Aorta (tissue), 5 donors: ENCODE results near the gene LRRC27. TPM values are rescaled to one million over a fixed set of nuclear protein-coding genes. Genes with fewer than 3 reads are reported as not detected.

Experiments used
- ATAC-seq: fragments of 200-7000 bp; cut with Tn5 transposase; one replicate; pipeline ENCODE4 v1.9.1; 2022; ENCODE audit warnings: moderate library complexity; ENCODE audit not compliant: low FRiP score
- DNase-seq, 2 donors: peaks; one replicate each; pipeline ENCODE4 v3.0.0-alpha.2; 2020
- H3K27ac ChIP-seq, 2 donors: one replicate each; pipeline ENCODE4 v1.5.1; 2013; ENCODE audit warnings: low read length in 2 of 2, mild to moderate bottlenecking in 2 of 2, moderate library complexity in 2 of 2, control low read depth in 1 of 2, inconsistent platforms in 1 of 2, low read depth in 1 of 2
- H3K27me3 ChIP-seq, 2 donors: one replicate each; pipeline ENCODE4 v1.6.1; 2013; ENCODE audit warnings: control low read depth in 1 of 2, low read length in 1 of 2, mild to moderate bottlenecking in 1 of 2, moderate library complexity in 1 of 2; ENCODE audit not compliant: insufficient read depth in 2 of 2, control insufficient read depth in 1 of 2
- H3K36me3 ChIP-seq, 2 donors: one replicate each; pipeline ENCODE4 v1.6.1; 2013; ENCODE audit warnings: control low read depth in 1 of 2, low read length in 1 of 2, mild to moderate bottlenecking in 1 of 2; ENCODE audit not compliant: insufficient read depth in 2 of 2, control insufficient read depth in 1 of 2
- H3K4me1 ChIP-seq, 2 donors: one replicate each; pipeline ENCODE4 v1.6.1; 2013; ENCODE audit warnings: low read length in 2 of 2, control low read depth in 1 of 2, mild to moderate bottlenecking in 1 of 2, moderate library complexity in 1 of 2; ENCODE audit not compliant: insufficient read depth in 2 of 2, control insufficient read depth in 1 of 2
- H3K4me3 ChIP-seq, 2 donors: one replicate each; pipeline ENCODE4 v1.5.1; 2013; ENCODE audit warnings: low read length in 2 of 2, control low read depth in 1 of 2, mild to moderate bottlenecking in 1 of 2
- H3K9me3 ChIP-seq: one replicate; pipeline ENCODE4 v1.6.1; 2013; ENCODE audit warnings: mild to moderate bottlenecking, low read length; ENCODE audit not compliant: control insufficient read depth
- WGBS, 2 donors: extraction: QIAGEN DNeasy Blood & Tissue Kit; methylation state at CpG; one replicate each; pipeline ENCODE4 v1.1.7; 2013; 5-methylcytosine and 5-hydroxymethylcytosine counted together
- intact Hi-C, 2 donors: fragments of 100-400 bp; cut with DNase I; formaldehyde crosslinking; loops; one replicate each; pipeline versions ENCODE4 v1.14.2 to v1.15.0; 2022
- polyA plus RNA-seq, 2 donors: library from polyadenylated mRNA; stranded (reverse); fragments of 200-250 nt; gene quantifications; one replicate each; pipeline ENCODE4 v1.2.3, GENCODE V29; 2013
- total RNA-seq, 2 donors: library from RNA; stranded (reverse); fragmentation: NEBNext Ultra II Directional; extraction: Animal tissue kit (Norgen Biotek cat#: 25700); gene quantifications; one replicate each; pipeline ENCODE4 v1.2.1, GENCODE V29; 2021
- donor health status: healthy with polysubstance abuse.
- donor health status: Bipolar disorder and iron deficiency.
- donor health status: DM: no; HTN: no; CAD: no.
- donor health status: DM: no; HTN: no; CAD: no.
- donor health status: DM: yes; HTN: yes; CAD: no.

Gene LRRC27
- total and polyA plus RNA-seq, 4 donors, result 3.1 to 11.7 (median 6.8) TPM

DNA sequence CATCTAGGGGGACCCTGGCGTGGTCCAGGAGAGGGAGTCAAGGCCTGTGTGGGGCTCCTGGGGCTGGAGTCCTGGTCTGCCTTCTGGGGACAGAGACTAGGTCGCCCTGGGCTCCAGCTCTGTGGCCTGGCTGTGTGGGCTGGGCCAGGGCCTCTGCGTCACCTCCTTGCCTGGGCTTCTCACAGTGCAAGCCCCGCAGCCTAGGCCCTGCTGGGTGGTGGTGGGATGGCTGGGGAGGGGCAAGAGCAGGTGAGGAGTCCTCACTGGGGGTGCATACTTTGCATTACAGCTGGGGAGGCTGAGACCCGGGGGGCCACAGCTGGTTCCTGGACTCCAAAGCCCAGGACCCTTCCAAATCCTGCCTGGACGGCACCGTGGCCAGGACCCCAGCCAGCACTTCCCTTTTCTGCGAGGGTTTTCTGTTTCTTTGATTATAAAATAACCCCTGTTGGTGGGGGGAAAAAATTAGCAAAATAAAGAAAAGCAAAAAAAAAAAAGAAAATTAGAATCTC lies 88.5 kb downstream of the LRRC27 start:
- no peaks in the 10 kb centered on the region for H3K9me3 ChIP-seq
- H3K4me1 ChIP-seq, result no peaks in the 10 kb centered on the region
- H3K4me3 ChIP-seq, result no peak overlapping the region
- H3K27me3 ChIP-seq, result no peaks in the 10 kb centered on the region
- H3K36me3 ChIP-seq, result no peaks in the 10 kb centered on the region
- intact Hi-C loops, result no loop called here
- no peak for ATAC-seq
- H3K27ac ChIP-seq, result no peak overlapping the region
- DNase-seq, result no peak
- 57 to 60% methylated on average over 8 of the region's 8 CpGs for WGBS, 2 donors

DNA sequence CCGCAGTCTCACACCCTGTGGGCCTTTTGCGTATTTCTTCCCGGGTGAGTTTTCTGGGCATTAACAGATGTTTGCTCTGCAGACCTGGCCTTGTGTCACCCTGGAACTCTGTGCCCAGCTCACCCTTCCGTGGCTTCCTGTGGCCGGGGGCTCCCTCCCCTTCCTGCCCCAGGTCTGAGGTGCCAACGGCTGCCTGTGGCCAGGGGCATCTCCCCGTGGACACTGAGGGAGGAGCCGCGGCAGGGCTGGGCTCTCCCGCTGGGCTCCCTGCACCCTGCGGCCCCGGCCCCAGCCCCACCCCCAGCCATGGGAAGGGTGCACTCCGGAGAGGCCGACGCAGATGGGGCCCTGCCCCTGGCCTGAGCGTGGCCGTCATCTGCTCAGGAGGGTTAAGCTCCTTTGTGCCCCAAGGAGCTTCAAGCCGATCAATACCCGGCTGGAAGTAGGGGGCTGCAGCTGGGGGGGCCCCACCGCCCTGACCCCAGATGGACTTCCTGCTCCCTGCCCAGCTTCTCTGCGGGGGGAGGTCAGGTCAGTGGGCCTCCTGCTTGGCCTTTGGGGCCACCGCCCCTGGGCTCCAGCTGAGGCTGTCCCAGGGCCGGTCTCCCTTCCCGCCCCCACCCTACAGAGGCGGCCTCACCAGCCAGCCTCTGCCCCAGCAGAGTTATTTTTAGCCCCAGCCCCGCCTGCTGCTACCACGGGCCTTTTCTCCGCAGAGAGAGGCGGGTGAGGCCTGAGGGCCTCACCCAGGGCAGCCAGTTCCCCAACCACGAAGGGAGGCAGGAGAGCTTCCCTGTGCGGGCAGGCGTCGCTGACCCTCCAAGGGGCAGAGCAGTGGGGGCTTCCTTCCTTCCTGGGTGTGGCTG lies 89.2 kb downstream of the LRRC27 start:
- Histone ChIP-seq H3K27me3 (no peaks in the 10 kb centered on the region), H3K9me3 (no peaks in the 10 kb centered on the region), H3K4me3 (no peak overlapping the region), H3K27ac (peak overlapping the region in 1 of 2 donors; percentile 82), H3K4me1 (no peaks in the 10 kb centered on the region), H3K36me3 (no peaks in the 10 kb centered on the region)
- ATAC-seq (peak; percentile 87), DNase-seq (peak; percentile 91 to 92)
- WGBS, 2 donors, result 3% methylated on average over 33 of the region's 33 CpGs
- intact Hi-C loops, result no loop called here

DNA sequence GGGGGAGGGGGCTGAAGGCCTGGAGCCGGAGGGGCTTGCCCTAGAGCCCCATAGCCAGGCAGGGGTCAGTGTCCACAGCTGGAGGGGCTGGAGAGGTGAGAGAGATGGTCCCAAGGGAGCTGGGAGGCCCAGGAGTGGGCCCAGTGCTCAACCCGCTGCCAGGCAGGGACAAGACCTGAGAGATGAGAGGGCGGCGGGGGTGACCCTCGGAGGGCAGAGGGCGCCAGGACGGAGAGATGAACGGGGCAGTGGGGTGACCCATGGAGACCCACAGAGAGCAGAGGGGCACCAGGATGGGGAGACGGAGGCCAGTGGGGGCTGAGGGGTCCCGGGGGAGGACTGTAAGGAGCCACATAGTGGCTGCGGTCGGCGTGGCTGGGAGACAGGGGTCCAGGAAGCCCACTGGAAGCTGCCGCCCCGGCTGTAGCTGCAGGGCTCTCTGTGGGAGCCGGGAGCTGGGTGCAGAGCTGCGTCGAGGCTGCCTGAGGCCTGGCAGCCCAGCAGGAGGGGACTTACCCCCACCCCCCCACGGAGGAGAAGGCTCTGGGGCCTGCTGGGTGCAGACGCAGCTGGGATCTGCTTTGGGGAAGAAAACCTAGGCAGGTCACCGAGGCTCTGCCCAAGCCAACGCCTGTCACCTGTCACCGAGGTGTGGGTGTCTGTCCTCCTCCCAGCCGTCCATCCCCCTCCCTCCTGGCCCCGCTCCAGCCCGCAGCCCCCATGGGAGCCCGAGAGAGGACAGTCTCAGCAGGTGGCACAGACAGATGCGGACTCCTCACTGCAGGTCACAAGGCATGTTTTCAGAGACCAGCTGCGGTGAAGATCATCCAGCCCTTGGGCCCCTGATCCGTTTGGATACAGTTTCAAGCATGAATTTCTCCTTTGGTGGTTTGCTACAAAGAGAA lies 90.1 kb downstream of the LRRC27 start:
- no peaks in the 10 kb centered on the region for H3K9me3 ChIP-seq
- ATAC-seq, result no peak
- no peak for DNase-seq
- no peak overlapping the region for H3K4me3 ChIP-seq
- intact Hi-C loops, result no loop called here
- 83 to 85% methylated on average over 30 of the region's 30 CpGs for WGBS, 2 donors
- no peaks in the 10 kb centered on the region for H3K27me3 ChIP-seq
- no peaks in the 10 kb centered on the region for H3K4me1 ChIP-seq
- peak overlapping the region in 1 of 2 donors; percentile 82 for H3K27ac ChIP-seq
- H3K36me3 ChIP-seq, result no peaks in the 10 kb centered on the region

DNA sequence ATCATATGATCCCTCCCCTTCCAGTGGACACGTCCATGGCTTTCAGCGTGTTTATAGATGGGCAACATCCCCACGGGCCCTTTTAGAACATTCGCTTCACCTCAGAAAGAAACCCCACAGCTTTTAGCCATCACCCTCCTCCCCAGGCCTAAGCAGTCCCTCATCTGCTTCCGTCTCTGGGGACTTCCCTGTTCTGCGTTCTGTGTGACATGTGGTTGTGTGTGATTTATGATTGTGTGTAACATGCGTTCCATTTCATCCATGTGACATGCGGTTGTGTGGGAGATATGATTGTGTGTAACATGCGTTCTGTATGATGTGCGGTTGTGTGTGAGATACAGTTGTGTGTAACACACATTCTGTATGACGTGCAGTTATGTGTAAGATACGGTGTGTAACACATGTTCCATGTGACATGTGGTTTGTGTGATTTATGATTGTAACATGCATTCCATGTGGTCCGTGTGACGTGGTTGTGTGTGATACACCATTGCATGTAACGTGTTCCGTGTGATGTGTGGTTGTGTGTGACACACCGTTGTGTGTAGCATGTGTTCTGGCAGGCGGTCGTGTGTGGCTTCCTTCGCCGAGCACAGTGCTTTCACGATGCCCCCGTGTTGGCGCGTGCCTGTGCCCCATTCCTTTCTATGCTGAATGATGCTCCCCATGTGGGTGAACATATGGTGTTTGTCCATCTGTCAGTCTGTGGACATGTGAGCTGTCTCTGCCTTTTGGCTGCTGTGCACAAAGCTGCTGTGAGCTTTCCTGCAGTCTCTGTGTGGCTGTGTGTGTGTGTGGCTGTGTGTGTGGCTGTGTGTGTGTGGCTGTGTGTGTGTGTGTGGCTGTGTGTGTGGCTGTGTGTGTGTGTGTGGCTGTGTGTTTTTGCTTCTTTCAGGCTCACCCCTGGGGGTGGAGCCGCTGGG lies 91.2 kb downstream of the LRRC27 start:
- H3K4me3 ChIP-seq, result no peak overlapping the region
- no peaks in the 10 kb centered on the region for H3K36me3 ChIP-seq
- intact Hi-C loops, result no loop called here
- no peak overlapping the region for H3K27ac ChIP-seq
- WGBS, 2 donors, result 89 to 91% methylated on average over 26 of the region's 26 CpGs
- ATAC-seq (no peak), DNase-seq (no peak)
- no peaks in the 10 kb centered on the region for H3K4me1 ChIP-seq
- no peaks in the 10 kb centered on the region for H3K27me3 ChIP-seq
- no peaks in the 10 kb centered on the region for H3K9me3 ChIP-seq

DNA sequence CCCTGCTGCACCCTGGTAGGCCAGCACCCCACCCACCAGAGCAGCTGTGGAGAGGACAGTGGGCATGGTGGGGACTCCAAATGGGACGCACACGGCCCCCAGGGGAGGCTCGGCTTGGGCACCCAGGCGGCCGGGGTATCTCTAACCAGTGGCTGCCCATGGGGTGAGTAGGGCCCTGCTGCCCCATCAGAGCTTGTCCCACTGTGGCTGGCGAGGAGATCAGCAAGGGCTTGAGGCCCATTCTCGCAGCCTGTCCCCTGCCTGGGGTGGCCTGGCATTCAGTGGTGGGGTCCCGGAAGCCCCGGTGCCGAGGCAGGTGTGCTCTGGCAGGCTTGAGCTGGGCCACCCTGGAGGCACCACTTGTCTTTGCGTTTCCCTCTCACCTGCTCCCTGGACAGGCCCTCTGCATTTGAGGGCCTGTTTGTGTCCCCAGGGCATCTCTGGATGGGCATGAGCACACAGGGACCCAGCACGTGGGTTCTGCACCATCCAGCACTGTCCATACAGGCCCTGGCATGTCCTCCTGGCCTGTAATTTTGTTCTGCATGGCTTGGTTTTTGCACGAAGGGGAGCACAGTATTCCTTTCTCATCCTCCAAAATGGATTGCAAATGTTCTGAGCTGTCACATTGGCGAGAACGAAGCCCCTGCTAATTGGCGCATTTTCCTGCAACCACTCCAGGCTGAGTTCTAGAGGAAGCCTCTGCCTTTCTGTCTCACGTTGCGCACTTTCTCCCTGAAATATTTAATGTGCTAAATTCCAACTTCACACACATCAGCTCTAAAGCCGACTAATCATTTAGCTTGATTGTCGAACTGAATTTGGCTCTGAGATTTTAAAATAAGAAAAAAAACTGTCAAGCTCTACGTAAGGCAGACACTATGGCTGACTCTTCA lies 92.2 kb downstream of the LRRC27 start:
- H3K4me3 ChIP-seq, result no peak overlapping the region
- no peaks in the 10 kb centered on the region for H3K27me3 ChIP-seq
- H3K4me1 ChIP-seq, result no peaks in the 10 kb centered on the region
- H3K27ac ChIP-seq, result no peak overlapping the region
- no peaks in the 10 kb centered on the region for H3K36me3 ChIP-seq
- no peaks in the 10 kb centered on the region for H3K9me3 ChIP-seq
- DNase-seq (no peak), ATAC-seq (no peak)
- intact Hi-C loops, result no loop called here
- WGBS, 2 donors, result 92 to 93% methylated on average over 21 of the region's 21 CpGs

DNA sequence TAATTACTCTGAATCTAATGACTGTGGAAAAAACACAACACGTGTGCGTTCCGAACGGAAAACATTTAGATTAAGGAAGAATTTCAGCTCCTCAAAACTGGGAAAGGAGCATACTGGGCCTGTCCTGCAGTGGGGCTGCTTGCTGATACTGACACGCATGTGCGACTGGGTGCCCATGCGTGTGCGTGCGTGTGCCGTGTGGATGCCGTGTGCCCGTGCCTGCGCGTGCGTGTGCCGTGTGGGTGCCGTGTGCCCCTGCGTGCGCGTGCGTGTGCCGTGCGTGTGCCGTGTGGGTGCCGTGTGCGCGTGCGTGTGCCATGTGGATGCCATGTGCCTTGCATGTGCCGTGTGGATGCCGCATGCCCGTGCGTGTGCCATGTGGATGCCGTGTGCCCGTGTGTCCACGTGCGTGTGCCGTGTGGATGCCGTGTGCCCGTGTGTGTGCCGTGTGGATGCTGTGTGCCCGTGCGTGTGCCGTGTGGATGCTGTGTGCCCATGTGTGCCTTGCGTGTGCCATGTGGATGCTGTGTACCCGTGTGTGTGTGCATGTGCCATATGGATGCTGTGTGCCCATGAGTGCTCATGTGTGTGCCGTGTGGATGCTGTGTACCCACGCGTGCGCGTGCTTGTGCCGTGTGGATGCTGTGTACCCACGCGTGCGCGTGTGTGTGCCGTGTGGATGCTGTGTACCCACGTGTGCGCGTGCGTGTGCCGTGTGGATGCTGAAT lies 93.2 kb downstream of the LRRC27 start:
- intact Hi-C loops, result no loop called here
- Histone ChIP-seq H3K9me3 (no peaks in the 10 kb centered on the region), H3K36me3 (no peaks in the 10 kb centered on the region), H3K4me3 (no peak overlapping the region), H3K27me3 (no peaks in the 10 kb centered on the region), H3K4me1 (no peaks in the 10 kb centered on the region), H3K27ac (no peak overlapping the region)
- DNase-seq, result no peak
- no peak for ATAC-seq
- 96 to 97% methylated on average over 61 of the region's 61 CpGs for WGBS, 2 donors

DNA sequence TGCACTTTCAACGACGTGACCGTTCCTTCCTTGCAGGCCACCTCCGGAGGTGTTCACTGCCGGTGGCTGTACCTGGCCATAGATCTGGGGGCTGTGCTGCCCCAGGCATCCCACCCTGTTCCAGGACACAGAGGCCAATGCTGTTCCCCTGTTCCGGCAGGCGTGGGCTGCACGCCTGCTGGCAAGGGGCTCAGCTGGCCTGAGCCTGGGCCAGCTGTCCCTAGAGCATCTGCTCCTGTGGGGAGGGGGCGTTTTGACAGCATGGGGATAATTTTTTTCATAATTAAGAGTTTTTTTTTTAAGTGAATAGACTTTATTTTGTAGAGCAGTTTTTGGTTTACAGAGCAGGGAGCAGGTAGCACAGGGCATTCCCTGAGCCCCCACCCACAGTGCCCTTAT lies 93.8 kb downstream of the LRRC27 start:
- Histone ChIP-seq H3K27me3 (no peaks in the 10 kb centered on the region), H3K4me1 (no peaks in the 10 kb centered on the region), H3K4me3 (no peak overlapping the region), H3K9me3 (no peaks in the 10 kb centered on the region), H3K27ac (no peak overlapping the region), H3K36me3 (no peaks in the 10 kb centered on the region)
- no peak for DNase-seq
- intact Hi-C loops, result no loop called here
- WGBS, 2 donors, result 88 to 94% methylated on average over 9 of the region's 9 CpGs
- no peak for ATAC-seq
